CD4-positive, CD25-positive, alpha-beta regulatory T cell (primary cell): Measurements from ENCODE around the gene DDR2. TPM values are rescaled to one million over a fixed set of nuclear protein-coding genes. Genes with fewer than 3 reads are reported as not detected.
A peak's percentile ranks its signal among the peaks of the same experiment; 100 is the strongest.

Source experiments
- ATAC-seq, 2 donors: fragments of 150-1000 bp; cut with Tn5 transposase; one replicate each; pipeline ENCODE4 v1.10.0; 2021; ENCODE audit warnings: low read depth in 2 of 2, moderate number of reproducible peaks in 2 of 2, moderate library complexity in 1 of 2
- DNase-seq, 3 donors: peaks; one replicate each; pipeline versions ENCODE4 v3.0.0 to v3.0.0-alpha.2; 2012 to 2022; ENCODE audit warnings: mixed read lengths in 1 of 3
- H3K27ac ChIP-seq: one replicate; pipeline ENCODE4 v1.7.0; 2013; ENCODE audit warnings: mild to moderate bottlenecking, low read length; ENCODE audit not compliant: insufficient read depth, poor library complexity, severe bottlenecking
- H3K27me3 ChIP-seq: one replicate; pipeline ENCODE4 v1.7.0; 2013; ENCODE audit warnings: low read length; ENCODE audit not compliant: control insufficient read depth, insufficient read depth
- H3K36me3 ChIP-seq: one replicate; pipeline ENCODE4 v1.7.0; 2013; ENCODE audit warnings: mild to moderate bottlenecking, low read length, moderate library complexity; ENCODE audit not compliant: control insufficient read depth, insufficient read depth
- H3K4me1 ChIP-seq: 2 replicates; pipeline ENCODE4 v1.7.0; 2013; ENCODE audit warnings: mild to moderate bottlenecking, low read length; ENCODE audit not compliant: insufficient read depth, control insufficient read depth, poor library complexity, severe bottlenecking
- H3K4me3 ChIP-seq: one replicate; pipeline ENCODE4 v1.7.0; 2013; ENCODE audit warnings: low read depth, mild to moderate bottlenecking, low read length, moderate library complexity
- H3K9me3 ChIP-seq, 2 experiments: 1 replicate in 1 of 2; 2 replicates in 1 of 2; pipeline ENCODE4 v1.7.0; 2013; ENCODE audit warnings: low read length in 2 of 2, mild to moderate bottlenecking in 1 of 2, moderate library complexity in 1 of 2; ENCODE audit not compliant: control insufficient read depth in 2 of 2
- H3K27ac Mint-ChIP-seq, 3 donors: one replicate each; pipeline ENCODE4 v1.8.0; 2020 to 2022; ENCODE audit warnings: mild to moderate bottlenecking in 3 of 3, mixed read lengths in 3 of 3, moderate library complexity in 2 of 3
- H3K27me3 Mint-ChIP-seq: one replicate; pipeline ENCODE4 v1.8.0; 2022; ENCODE audit warnings: mild to moderate bottlenecking, mixed read lengths
- H3K36me3 Mint-ChIP-seq: one replicate; pipeline ENCODE4 v1.8.0; 2020; ENCODE audit warnings: mixed read lengths
- H3K4me1 Mint-ChIP-seq, 4 donors: one replicate each; pipeline ENCODE4 v1.8.0; 2020 to 2022; ENCODE audit warnings: mixed read lengths in 4 of 4, mild to moderate bottlenecking in 1 of 4
- H3K4me3 Mint-ChIP-seq, 4 donors: one replicate each; pipeline ENCODE4 v1.8.0; 2020 to 2022; ENCODE audit warnings: mild to moderate bottlenecking in 4 of 4, mixed read lengths in 4 of 4, moderate library complexity in 3 of 4
- H3K9me3 Mint-ChIP-seq, 7 donors: one replicate each; pipeline ENCODE4 v1.8.0; 2020 to 2022; ENCODE audit warnings: mixed read lengths in 7 of 7, mild to moderate bottlenecking in 3 of 7, moderate library complexity in 2 of 7
- polyA plus RNA-seq, 4 donors: library from polyadenylated mRNA; unstranded; fragments of 300-500 nt; fragmentation: Illumina TruSeq; gene quantifications; one replicate each; pipeline ENCODE4 v1.2.3, GENCODE V29; 2021
- total RNA-seq: library from RNA; stranded (reverse); gene quantifications from one replicate; pipeline ENCODE4 v1.2.3, GENCODE V29; 2022

Gene DDR2
- total and polyA plus RNA-seq, 5 donors from 2014 or later = 0.32 TPM; not detected in 4

DNA sequence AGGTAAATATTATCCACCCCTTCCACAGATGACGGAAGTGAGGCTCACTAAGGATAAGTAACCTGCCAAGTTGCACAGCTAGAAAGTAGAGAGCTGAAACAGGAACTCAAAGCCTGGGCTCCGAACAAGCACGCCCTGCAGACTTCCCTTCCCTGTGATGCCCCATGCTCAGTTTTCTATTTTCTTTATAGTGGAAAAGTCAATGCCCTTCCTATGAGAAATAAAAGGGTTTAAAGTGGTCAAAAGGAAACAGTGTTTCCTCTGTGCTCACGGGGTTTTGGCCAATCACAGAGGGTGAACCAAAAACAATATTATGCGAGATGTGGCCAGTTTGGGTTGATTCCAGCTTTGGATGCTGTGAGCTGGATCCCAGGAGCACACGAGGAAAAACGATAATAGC, 44.5 kb downstream of the DDR2 start:
- no peaks in the 10 kb centered on the region for H3K36me3 ChIP-seq
- no peak for ATAC-seq
- no peak overlapping the region for H3K27ac ChIP-seq
- Mint-ChIP-seq H3K9me3 (peaks cover 0 to 2% (median 0%) of the 10 kb centered on the region in 7 donors), H3K4me1 (no peaks in the 10 kb centered on the region), H3K36me3 (no peaks in the 10 kb centered on the region), H3K4me3 (no peak overlapping the region), H3K27me3 (peaks cover 2% of the 10 kb centered on the region), H3K27ac (no peak overlapping the region)
- H3K4me1 ChIP-seq = no peaks in the 10 kb centered on the region
- H3K27me3 ChIP-seq = peaks cover 1% of the 10 kb centered on the region
- no peak for DNase-seq
- no peak overlapping the region for H3K4me3 ChIP-seq
- H3K9me3 ChIP-seq = no peaks in the 10 kb centered on the region

DNA sequence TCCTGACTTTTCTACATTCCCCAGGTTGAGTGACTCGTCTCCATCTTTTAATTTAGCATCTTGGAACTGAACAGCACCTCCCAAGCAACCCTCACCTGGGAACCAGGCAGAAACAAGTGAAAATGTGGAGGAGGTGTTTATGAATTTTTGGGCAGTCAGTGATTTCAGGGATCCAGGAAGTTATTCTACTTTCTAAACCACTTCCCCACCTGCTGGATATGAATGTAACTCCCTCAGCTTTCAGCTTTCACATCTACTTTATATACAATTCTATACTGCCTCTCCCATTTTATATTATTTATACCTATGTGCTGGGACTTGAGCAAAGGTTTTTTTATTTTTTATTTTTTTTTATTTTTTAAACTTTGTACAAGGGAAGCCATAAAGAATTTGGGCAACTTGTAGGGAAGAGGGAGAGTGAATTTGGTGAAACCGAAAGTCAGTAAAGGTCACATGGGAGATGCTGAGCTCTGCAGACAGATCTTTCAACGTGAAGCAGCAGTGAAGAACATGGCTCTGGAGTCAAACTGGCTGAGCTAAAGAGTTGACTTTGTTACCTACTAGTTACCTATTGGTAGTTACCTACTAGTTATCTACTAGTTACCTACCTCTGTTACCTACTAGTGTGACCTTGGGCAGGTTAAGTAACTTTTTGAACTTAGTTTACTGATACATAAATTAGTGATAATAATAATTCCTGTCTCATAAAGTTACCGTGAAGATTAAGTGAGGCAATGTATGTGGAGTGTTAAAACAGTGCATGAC, 45.5 kb downstream of the DDR2 start:
- no peaks in the 10 kb centered on the region for H3K4me1 ChIP-seq
- H3K36me3 ChIP-seq = no peaks in the 10 kb centered on the region
- DNase-seq = no peak
- H3K9me3 ChIP-seq = no peaks in the 10 kb centered on the region
- no peak overlapping the region for H3K4me3 ChIP-seq
- Mint-ChIP-seq H3K9me3 (peaks cover 0 to 2% (median 0%) of the 10 kb centered on the region in 7 donors), H3K27ac (no peak overlapping the region), H3K36me3 (no peaks in the 10 kb centered on the region), H3K4me1 (no peaks in the 10 kb centered on the region), H3K4me3 (no peak overlapping the region), H3K27me3 (no peaks in the 10 kb centered on the region)
- ATAC-seq = no peak
- no peaks in the 10 kb centered on the region for H3K27me3 ChIP-seq
- H3K27ac ChIP-seq = no peak overlapping the region

DNA sequence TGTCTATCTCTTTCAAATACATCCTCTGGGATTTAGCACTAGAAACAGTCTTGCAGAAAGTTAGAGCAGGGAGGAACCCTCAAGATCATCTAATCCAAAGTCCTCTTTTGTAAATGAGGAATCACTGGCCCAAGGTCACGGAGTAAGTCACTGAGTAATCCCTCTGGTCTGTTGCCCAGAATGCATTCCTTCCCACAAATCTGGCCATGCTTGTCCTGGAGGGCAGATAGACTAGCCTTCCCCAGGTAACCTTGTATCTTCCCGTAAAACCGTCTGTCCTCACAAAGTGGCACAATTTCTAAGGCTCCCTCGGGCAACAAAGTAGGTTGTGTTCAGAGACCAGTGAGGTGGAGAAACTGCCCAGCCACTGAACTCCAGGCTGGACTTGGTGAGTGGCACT, 46.2 kb downstream of the DDR2 start:
- Mint-ChIP-seq H3K4me3 (no peak overlapping the region), H3K36me3 (no peaks in the 10 kb centered on the region), H3K9me3 (peaks cover 0 to 2% (median 0%) of the 10 kb centered on the region in 7 donors), H3K4me1 (no peaks in the 10 kb centered on the region), H3K27ac (no peak overlapping the region), H3K27me3 (no peaks in the 10 kb centered on the region)
- no peaks in the 10 kb centered on the region for H3K27me3 ChIP-seq
- no peaks in the 10 kb centered on the region for H3K4me1 ChIP-seq
- no peaks in the 10 kb centered on the region for H3K36me3 ChIP-seq
- H3K9me3 ChIP-seq = no peaks in the 10 kb centered on the region
- no peak for DNase-seq
- no peak for ATAC-seq
- no peak overlapping the region for H3K27ac ChIP-seq
- no peak overlapping the region for H3K4me3 ChIP-seq

DNA sequence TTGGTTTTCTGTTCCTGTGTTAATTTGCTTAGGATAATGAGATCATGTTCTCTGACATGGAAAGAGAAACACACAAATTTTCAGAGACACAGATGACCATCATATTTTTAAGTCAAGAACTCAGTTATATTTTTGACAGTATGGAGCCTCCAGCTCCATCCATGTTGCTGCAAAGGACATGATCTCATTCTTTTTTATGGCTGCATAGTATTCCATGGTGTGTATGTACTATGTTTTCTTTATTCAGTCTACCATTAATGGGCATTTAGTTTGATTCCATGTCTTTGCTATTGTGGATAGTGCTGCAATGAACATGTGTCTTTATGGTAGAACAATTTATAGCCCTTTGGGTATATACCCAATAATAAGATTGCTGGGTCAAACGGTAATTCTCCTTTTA, 47.0 kb downstream of the DDR2 start:
- H3K27ac Mint-ChIP-seq = no peak overlapping the region
- no peaks in the 10 kb centered on the region for H3K36me3 Mint-ChIP-seq
- H3K4me1 ChIP-seq = no peaks in the 10 kb centered on the region
- no peak overlapping the region for H3K4me3 Mint-ChIP-seq
- no peak overlapping the region for H3K27ac ChIP-seq
- H3K4me3 ChIP-seq = no peak overlapping the region
- no peaks in the 10 kb centered on the region for H3K9me3 ChIP-seq
- H3K27me3 ChIP-seq = no peaks in the 10 kb centered on the region
- H3K36me3 ChIP-seq = no peaks in the 10 kb centered on the region
- peaks cover 0 to 2% (median 0%) of the 10 kb centered on the region in 7 donors for H3K9me3 Mint-ChIP-seq
- H3K27me3 Mint-ChIP-seq = no peaks in the 10 kb centered on the region
- ATAC-seq = no peak
- DNase-seq = no peak
- H3K4me1 Mint-ChIP-seq = no peaks in the 10 kb centered on the region

DNA sequence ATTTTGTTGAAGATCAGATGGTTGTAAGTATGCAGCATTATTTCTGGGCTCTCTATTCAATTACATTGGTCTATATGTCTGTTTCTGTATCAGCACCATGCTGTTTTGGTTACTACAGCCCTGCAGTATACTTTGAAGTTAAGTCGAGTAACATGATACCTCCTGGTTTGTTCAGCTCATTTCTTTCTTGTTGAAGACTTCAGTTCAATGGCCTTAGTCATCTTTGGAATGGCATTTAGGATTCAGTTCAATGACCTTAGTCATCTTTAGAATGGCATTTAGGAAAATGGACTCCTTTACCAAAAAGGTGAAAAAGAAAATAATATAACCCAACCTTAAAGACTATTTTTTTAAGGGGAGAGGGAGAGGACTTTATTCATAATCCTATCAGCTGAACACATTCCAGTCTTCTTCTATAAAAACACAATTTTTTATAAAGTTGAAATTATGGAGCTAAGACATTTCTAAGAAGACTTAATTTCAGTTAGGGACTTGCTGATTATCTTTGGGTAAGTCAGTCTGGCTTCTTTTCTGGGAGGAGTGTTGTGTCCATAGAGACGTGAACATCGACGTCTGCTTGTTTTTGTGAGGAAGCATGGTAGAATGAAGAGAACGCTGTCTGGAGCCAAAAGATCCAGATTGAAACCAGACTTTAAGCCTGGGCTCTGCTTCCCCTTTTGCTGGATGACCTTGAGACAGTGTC, 48.3 kb downstream of the DDR2 start:
- no peaks in the 10 kb centered on the region for H3K36me3 Mint-ChIP-seq

DNA sequence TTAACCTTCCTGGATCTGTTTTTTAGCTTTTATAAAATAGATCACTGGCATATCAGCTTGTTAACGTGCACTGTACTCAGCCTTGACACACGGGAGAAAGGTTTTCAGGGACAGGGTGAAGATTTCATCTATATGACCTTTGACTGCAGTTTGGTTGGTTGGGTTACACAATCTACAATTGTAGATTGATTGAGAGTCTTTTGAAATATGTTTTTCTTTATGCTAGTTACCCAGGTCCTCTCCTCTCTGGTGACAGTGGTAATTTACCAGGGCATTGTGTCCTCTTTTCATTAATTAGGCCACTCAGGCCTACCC, 48.8 kb downstream of the DDR2 start:
- Mint-ChIP-seq H3K4me3 (no peak overlapping the region), H3K36me3 (no peaks in the 10 kb centered on the region), H3K27ac (no peak overlapping the region), H3K9me3 (peaks cover 0 to 2% (median 0%) of the 10 kb centered on the region in 7 donors), H3K27me3 (no peaks in the 10 kb centered on the region), H3K4me1 (no peaks in the 10 kb centered on the region)
- no peaks in the 10 kb centered on the region for H3K4me1 ChIP-seq
- no peaks in the 10 kb centered on the region for H3K36me3 ChIP-seq
- no peak for DNase-seq
- no peak overlapping the region for H3K27ac ChIP-seq
- ATAC-seq = no peak
- H3K4me3 ChIP-seq = no peak overlapping the region
- no peaks in the 10 kb centered on the region for H3K27me3 ChIP-seq
- H3K9me3 ChIP-seq = no peaks in the 10 kb centered on the region

More for the DNA sequence above, 48.3 kb downstream of the DDR2 start:
- H3K27ac ChIP-seq = no peak overlapping the region
- no peaks in the 10 kb centered on the region for H3K36me3 ChIP-seq
- H3K27ac Mint-ChIP-seq = no peak overlapping the region
- peaks cover 0 to 2% (median 0%) of the 10 kb centered on the region in 7 donors for H3K9me3 Mint-ChIP-seq
- no peaks in the 10 kb centered on the region for H3K4me1 Mint-ChIP-seq
- H3K9me3 ChIP-seq = no peaks in the 10 kb centered on the region
- no peak overlapping the region for H3K4me3 ChIP-seq
- ATAC-seq (no peak), DNase-seq (no peak)
- no peaks in the 10 kb centered on the region for H3K27me3 Mint-ChIP-seq
- no peak overlapping the region for H3K4me3 Mint-ChIP-seq
- no peaks in the 10 kb centered on the region for H3K27me3 ChIP-seq
- H3K4me1 ChIP-seq = no peaks in the 10 kb centered on the region

DNA sequence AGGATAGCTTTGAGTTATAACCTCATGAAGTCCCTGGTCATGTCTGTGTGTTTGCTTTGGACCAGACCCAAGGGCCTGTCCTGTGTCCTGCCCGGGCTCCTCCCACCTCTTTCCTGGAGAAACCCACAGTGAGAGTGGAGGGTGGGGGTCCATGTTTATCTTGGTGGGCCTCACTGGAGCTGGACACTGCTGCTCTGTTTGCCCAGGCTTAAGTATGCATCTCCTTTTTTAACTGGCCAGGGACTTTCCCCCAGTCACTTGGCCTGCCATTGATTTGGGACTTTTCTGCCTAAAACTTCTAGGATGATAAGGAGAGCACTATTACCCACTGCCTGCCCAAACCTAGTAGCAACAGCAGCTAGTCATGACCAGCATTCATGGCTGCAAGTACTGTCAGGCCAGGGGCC, 49.8 kb downstream of the DDR2 start:
- ATAC-seq (no peak), DNase-seq (no peak)
- Mint-ChIP-seq H3K9me3 (peaks cover 0 to 2% (median 0%) of the 10 kb centered on the region in 7 donors), H3K4me1 (no peaks in the 10 kb centered on the region), H3K36me3 (no peaks in the 10 kb centered on the region), H3K27ac (no peak overlapping the region), H3K27me3 (no peaks in the 10 kb centered on the region), H3K4me3 (no peak overlapping the region)
- Histone ChIP-seq H3K9me3 (no peaks in the 10 kb centered on the region), H3K27ac (no peak overlapping the region), H3K36me3 (no peaks in the 10 kb centered on the region), H3K27me3 (no peaks in the 10 kb centered on the region), H3K4me1 (no peaks in the 10 kb centered on the region), H3K4me3 (no peak overlapping the region)

DNA sequence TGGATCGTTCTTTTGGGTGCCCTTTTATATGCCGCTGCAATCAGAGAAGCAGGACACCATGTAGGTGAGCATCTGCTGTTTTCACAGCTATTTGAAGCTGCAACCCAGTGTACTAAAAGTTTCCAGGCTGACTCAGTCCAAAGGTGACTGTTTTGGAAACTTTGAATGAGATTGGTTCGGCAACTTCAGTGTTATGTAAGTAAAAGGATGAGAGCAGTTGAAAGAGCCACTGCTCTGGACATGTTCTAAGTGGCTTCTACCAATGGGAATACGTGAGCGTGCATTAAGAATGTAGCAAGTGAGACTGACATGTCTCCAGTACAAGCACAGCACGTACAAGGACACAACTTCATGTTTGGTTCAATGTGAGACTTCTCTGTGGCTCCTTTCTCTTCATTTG, 55.6 kb downstream of the DDR2 start:
- H3K9me3 Mint-ChIP-seq = no peaks in the 10 kb centered on the region
- peaks cover 8% of the 10 kb centered on the region for H3K27me3 Mint-ChIP-seq
- no peak overlapping the region for H3K27ac Mint-ChIP-seq
- ATAC-seq (no peak), DNase-seq (no peak)
- H3K4me1 Mint-ChIP-seq = peaks cover 0 to 5% (median under 1%) of the 10 kb centered on the region in 4 donors
- Histone ChIP-seq H3K27me3 (no peaks in the 10 kb centered on the region), H3K4me3 (no peak overlapping the region), H3K9me3 (no peaks in the 10 kb centered on the region), H3K36me3 (no peaks in the 10 kb centered on the region), H3K27ac (no peak overlapping the region), H3K4me1 (no peaks in the 10 kb centered on the region)
- H3K36me3 Mint-ChIP-seq = no peaks in the 10 kb centered on the region
- H3K4me3 Mint-ChIP-seq = peak overlapping the region in 3 of 4 donors; percentile 2 to 67 (median 10)
